Thymus (tissue), 11 donors: ENCODE measurements around the gene HM13. TPM values are rescaled to one million over a fixed set of nuclear protein-coding genes. Genes with fewer than 3 reads are reported as not detected.
"Not testable (repeated sequence)": the region's sequence is repeated elsewhere in the genome, so short reads cannot be mapped to it uniquely, and the experiment has no call there.

ENCODE experiments used
- DNase-seq, 9 donors: peaks; one replicate each; pipeline ENCODE4 v3.0.0-alpha.2; 2013; ENCODE audit warnings: low spot score in 9 of 9, low read depth in 6 of 9, missing footprints in 1 of 9
- H3K27ac ChIP-seq, 2 donors: one replicate each; pipeline ENCODE4 v1.5.1; 2013; ENCODE audit warnings: control low read depth in 1 of 2, low read depth in 1 of 2, low read length in 1 of 2, mild to moderate bottlenecking in 1 of 2, moderate library complexity in 1 of 2
- H3K27me3 ChIP-seq, 2 donors: one replicate each; pipeline ENCODE4 v1.5.1; 2013; ENCODE audit warnings: low read length in 1 of 2; ENCODE audit not compliant: control insufficient read depth in 2 of 2, insufficient read depth in 1 of 2
- H3K36me3 ChIP-seq, 2 donors: one replicate each; pipeline ENCODE4 v1.5.1; 2013; ENCODE audit warnings: low read length in 1 of 2, mild to moderate bottlenecking in 1 of 2, moderate library complexity in 1 of 2; ENCODE audit not compliant: control insufficient read depth in 2 of 2, insufficient read depth in 2 of 2
- H3K4me1 ChIP-seq, 2 donors: one replicate each; pipeline ENCODE4 v1.5.1; 2013; ENCODE audit warnings: low read length in 2 of 2; ENCODE audit not compliant: control insufficient read depth in 2 of 2, insufficient read depth in 2 of 2
- H3K4me3 ChIP-seq, 2 donors: one replicate each; pipeline ENCODE4 v1.5.1; 2013; ENCODE audit warnings: low read length in 2 of 2, control low read depth in 1 of 2, mild to moderate bottlenecking in 1 of 2
- H3K9me3 ChIP-seq, 2 donors: one replicate each; pipeline ENCODE4 v1.5.1; 2013; ENCODE audit warnings: low read length in 1 of 2, mild to moderate bottlenecking in 1 of 2; ENCODE audit not compliant: control insufficient read depth in 2 of 2, insufficient read depth in 1 of 2
- WGBS: extraction: QIAGEN DNeasy Blood & Tissue Kit; methylation state at CpG from one replicate; pipeline ENCODE4 v1.1.7; 2013; 5-methylcytosine and 5-hydroxymethylcytosine counted together
- polyA plus RNA-seq: library from polyadenylated mRNA; stranded (reverse); fragments of 200-250 nt; gene quantifications from one replicate; pipeline ENCODE4 v1.2.3, GENCODE V29; 2013
- total RNA-seq: library from RNA; stranded (reverse); fragments of 120-200 nt; gene quantifications from one replicate; pipeline ENCODE4 v1.2.4, GENCODE V29; 2013
- donor health status: healthy.

The HM13 gene
- total and polyA plus RNA-seq, 2 donors, result 23.9 to 87.5 TPM

- Histone ChIP-seq H3K4me3 (peak overlapping the region; percentile 60 to 61), H3K9me3 (no peaks in the 10 kb centered on the region), H3K4me1 (peaks cover 7 to 41% of the 10 kb centered on the region in 2 donors), H3K27ac (peak overlapping the region; percentile 58 to 74), H3K36me3 (peaks cover 5 to 19% of the 10 kb centered on the region in 2 donors), H3K27me3 (no peaks in the 10 kb centered on the region)
- DNase-seq, result no peak
- 44% methylated on average over 19 of the region's 19 CpGs for WGBS
These were observed 59.5 kb downstream of the HM13 start for GRCh38 chr20:31573555-31574321.

DNA sequence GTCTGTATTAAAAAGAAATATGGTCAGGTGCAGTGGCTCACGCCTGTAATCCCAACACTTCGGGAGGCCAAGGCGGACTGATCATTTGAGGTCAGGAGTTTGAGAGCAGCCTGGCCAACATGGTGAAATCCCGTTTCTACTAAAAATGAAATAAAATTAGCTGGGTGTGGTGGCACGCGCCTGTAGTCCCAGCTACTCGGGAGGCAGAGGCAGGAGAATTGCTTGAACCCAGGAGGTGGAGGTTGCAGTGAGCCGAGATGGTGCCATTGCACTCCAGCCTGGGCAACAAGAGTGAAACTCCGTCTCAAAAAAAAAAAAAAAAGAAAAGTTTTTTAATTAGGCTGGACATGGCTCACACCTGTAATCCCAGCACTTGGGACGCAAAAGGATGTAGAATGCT is 60.7 kb downstream of the HM13 start:
- not testable (repeated sequence) for H3K27ac ChIP-seq, H3K36me3 ChIP-seq, H3K27me3 ChIP-seq, H3K9me3 ChIP-seq, H3K4me3 ChIP-seq, DNase-seq
- 96% methylated on average over 10 of the region's 10 CpGs for WGBS
- peaks cover 7 to 29% of the 10 kb centered on the region in 2 donors for H3K4me1 ChIP-seq

DNA sequence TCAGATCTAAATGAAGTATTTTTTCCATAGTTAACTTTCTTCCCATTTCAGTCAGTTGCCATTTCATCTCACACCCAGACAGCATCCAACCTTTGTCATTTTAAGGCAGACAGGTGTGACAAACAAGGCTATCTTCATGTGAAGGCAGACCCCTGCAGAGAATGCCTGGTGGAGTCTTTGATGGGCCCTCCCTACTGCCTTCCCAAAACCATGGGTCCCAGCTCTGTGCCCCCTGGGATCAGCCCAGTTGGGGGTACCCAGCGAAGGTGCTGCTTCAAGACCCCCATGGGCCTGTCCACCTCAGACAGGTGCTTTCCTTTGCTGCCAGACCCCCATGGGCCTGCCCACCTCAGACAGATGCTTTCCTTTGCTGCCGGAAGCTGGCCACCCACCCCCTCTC is 62.5 kb downstream of the HM13 start:
- Histone ChIP-seq H3K4me1 (peaks cover 7 to 29% of the 10 kb centered on the region in 2 donors), H3K4me3 (no peak overlapping the region), H3K9me3 (no peaks in the 10 kb centered on the region), H3K27me3 (no peaks in the 10 kb centered on the region), H3K36me3 (no peaks in the 10 kb centered on the region), H3K27ac (peak overlapping the region in 1 of 2 donors; percentile 48)
- no peak for DNase-seq
- WGBS, result 74% methylated on average over 2 of the region's 2 CpGs

- Histone ChIP-seq H3K27me3 (no peaks in the 10 kb centered on the region), H3K4me1 (peaks cover 7 to 26% of the 10 kb centered on the region in 2 donors), H3K36me3 (no peaks in the 10 kb centered on the region), H3K27ac (peak overlapping the region; percentile 12 to 48), H3K4me3 (no peak overlapping the region), H3K9me3 (no peaks in the 10 kb centered on the region)
- WGBS, result 94% methylated on average over 9 of the region's 9 CpGs
- no peak for DNase-seq
These were observed 63.0 kb downstream of the HM13 start for GRCh38 chr20:31577194-31577593.

DNA sequence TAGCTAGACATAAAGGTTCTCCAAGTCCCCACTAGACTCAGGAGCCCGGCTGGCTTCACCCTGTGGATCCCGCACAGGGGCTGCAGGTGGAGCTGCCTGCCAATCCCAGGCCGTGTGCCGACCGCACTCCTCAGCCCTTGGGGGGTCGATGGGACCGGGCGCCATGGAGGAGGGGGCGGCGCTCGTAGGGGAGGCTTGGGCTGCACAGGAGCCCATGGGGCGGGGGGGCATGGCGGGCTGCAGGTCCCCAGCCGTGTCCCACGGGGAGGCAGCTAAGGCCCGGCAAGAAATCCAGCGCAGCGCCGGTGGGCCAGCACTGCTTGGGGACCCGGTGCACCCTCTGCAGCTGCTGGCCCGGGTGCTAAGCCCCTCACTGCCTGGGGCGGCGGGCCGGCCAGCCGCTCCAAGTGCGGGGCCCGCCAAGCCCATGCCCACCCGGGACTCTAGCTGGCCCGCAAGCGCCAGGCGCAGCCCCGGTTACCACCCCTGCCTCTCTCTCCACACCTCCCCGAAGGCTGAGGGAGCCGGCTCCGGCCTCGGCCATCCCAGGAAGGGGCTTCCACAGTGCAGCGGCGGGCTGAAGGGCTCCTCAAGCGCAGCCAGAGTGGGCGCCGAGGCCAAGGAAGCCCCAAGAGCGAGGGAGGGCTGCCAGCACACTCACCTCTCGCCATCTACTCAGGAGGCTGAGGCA is 64.4 kb downstream of the HM13 start:
- peaks cover 0 to 15% of the 10 kb centered on the region in 2 donors for H3K4me1 ChIP-seq
- H3K27me3 ChIP-seq, result no peaks in the 10 kb centered on the region
- no peak for DNase-seq
- no peaks in the 10 kb centered on the region for H3K9me3 ChIP-seq
- H3K36me3 ChIP-seq, result no peaks in the 10 kb centered on the region
- H3K27ac ChIP-seq, result no peak overlapping the region
- 97% methylated on average over 43 of the region's 43 CpGs for WGBS
- H3K4me3 ChIP-seq, result no peak overlapping the region

- 94% methylated on average over 6 of the region's 6 CpGs for WGBS
- peaks cover 0 to 11% of the 10 kb centered on the region in 2 donors for H3K4me1 ChIP-seq
- H3K36me3 ChIP-seq, result no peaks in the 10 kb centered on the region
- no peak overlapping the region for H3K4me3 ChIP-seq
- no peaks in the 10 kb centered on the region for H3K27me3 ChIP-seq
- no peak overlapping the region for H3K27ac ChIP-seq
- no peak for DNase-seq
- no peaks in the 10 kb centered on the region for H3K9me3 ChIP-seq
These were observed 65.0 kb downstream of the HM13 start for GRCh38 chr20:31579245-31579644.

DNA sequence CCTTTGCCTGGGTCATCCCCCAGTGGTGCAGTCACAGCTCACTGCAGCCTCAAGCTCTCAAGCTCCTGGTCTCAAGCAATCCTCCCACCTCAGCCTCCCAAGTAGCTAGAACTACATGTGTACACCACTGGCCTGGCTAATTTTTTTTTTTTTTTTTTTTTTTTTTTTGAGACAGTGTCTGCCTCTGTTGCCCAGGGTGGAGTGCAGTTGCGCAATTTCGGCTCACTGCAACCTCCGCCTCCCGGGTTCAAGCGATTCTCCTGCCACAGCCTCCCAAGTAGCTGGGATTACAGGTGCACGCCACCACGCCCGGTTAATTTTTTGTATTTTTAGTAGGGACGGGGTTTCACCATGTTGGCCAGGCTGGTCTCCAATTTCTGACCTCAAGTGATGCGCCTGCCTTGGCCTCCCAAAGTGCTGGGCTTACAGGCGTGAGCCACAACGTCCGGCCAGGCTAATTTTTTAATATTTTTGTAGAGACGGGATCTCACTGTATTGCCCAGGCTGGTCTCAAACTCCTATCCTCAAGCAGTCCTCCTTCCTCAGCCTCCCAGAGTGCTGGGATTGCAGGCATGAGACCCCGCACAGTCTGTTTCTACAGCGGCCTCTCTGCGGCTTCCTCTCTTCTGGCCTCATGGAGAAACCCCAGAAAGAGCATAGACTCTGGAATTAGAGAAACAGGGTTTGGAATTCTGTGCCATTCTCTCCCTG is 65.9 kb downstream of the HM13 start:
- H3K36me3 ChIP-seq, H3K27me3 ChIP-seq, H3K4me3 ChIP-seq, H3K9me3 ChIP-seq, DNase-seq, H3K27ac ChIP-seq: not testable (repeated sequence)
- whole genome bisulfite sequencing, result 97% methylated on average over 17 of the region's 17 CpGs
- peaks cover 0 to 11% of the 10 kb centered on the region in 2 donors for H3K4me1 ChIP-seq

DNA sequence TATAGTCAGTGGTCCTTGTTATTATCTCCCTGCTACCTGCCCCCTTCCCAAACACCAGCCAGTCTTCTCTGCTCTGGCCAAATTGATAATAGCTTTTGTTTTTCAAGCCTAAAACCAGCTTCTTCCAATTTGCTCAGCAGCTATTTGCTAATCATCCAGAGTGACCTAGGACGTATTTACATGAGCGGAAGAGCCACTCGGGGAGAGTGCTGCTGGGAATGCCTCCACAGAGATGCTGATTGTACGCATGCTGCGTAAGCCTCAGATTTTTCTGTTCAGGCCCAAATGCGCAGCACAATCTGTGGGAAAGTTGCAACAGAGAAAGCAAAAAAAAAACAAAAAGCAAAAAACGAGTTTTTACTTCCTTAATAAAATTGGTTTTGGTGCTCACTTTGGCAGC is 66.5 kb downstream of the HM13 start:
- WGBS, result 95% methylated on average over 7 of the region's 7 CpGs
- no peak overlapping the region for H3K27ac ChIP-seq

GRCh38 chr20:31581391-31581790 is 67.1 kb downstream of the HM13 start:
- Histone ChIP-seq H3K9me3 (no peaks in the 10 kb centered on the region), H3K27ac (no peak overlapping the region), H3K27me3 (no peaks in the 10 kb centered on the region), H3K36me3 (no peaks in the 10 kb centered on the region), H3K4me1 (peaks cover 0 to 11% of the 10 kb centered on the region in 2 donors), H3K4me3 (no peak overlapping the region)
- DNase-seq, result no peak
- 97% methylated on average over 13 of the region's 13 CpGs for whole genome bisulfite sequencing

More for the DNA sequence above, 66.5 kb downstream of the HM13 start:
- Histone ChIP-seq H3K4me3 (no peak overlapping the region), H3K27me3 (no peaks in the 10 kb centered on the region), H3K36me3 (no peaks in the 10 kb centered on the region), H3K4me1 (peaks cover 0 to 11% of the 10 kb centered on the region in 2 donors), H3K9me3 (no peaks in the 10 kb centered on the region)
- no peak for DNase-seq
